Uterus (tissue), 4 donors: ENCODE data around the gene EMD. TPM values are rescaled to one million over a fixed set of nuclear protein-coding genes. Genes with fewer than 3 reads are reported as not detected.
A peak's percentile ranks its signal among the peaks of the same experiment; 100 is the strongest.
"Not testable (repeated sequence)": the region's sequence is repeated elsewhere in the genome, so short reads cannot be mapped to it uniquely, and the experiment has no call there.

ENCODE experiments used
- DNase-seq, 2 donors: peaks; one replicate each; pipeline ENCODE4 v3.0.0-alpha.2; 2019 to 2020
- H3K27ac ChIP-seq, 2 donors: fragments of 200-600 bp; sonication (generic); 1 replicate in 1 of 2; 2 replicates in 1 of 2; pipeline ENCODE4 v1.5.1; 2016 to 2018
- H3K27me3 ChIP-seq, 2 donors: fragments of 200-600 bp; sonication (generic); one replicate each; pipeline ENCODE4 v1.5.1; 2018 to 2019; ENCODE audit warnings: control low read depth in 1 of 2
- H3K36me3 ChIP-seq, 2 donors: fragments of 200-600 bp; sonication (generic); one replicate each; pipeline ENCODE4 v1.5.1; 2019; ENCODE audit warnings: control low read depth in 1 of 2
- H3K4me1 ChIP-seq, 2 donors: fragments of 200-600 bp; sonication (generic); one replicate each; pipeline ENCODE4 v1.5.1; 2018 to 2019; ENCODE audit warnings: control low read depth in 1 of 2
- H3K4me3 ChIP-seq, 2 donors: fragments of 200-600 bp; sonication (generic); 1 replicate in 1 of 2; 2 replicates in 1 of 2; pipeline ENCODE4 v1.5.1; 2018 to 2019; ENCODE audit warnings: mild to moderate bottlenecking in 1 of 2
- H3K9me3 ChIP-seq, 2 donors: fragments of 200-600 bp; sonication (generic); one replicate each; pipeline ENCODE4 v1.5.1; 2019; ENCODE audit warnings: control low read depth in 1 of 2
- POLR2A ChIP-seq, 2 donors: fragments of 450-650 bp; IDR thresholded peaks; one replicate each; pipeline ENCODE4 v1.6.1; 2016; ENCODE audit warnings: antibody characterized with exemption in 2 of 2, mild to moderate bottlenecking in 1 of 2, moderate library complexity in 1 of 2
- intact Hi-C: fragments of 100-400 bp; cut with DNase I; formaldehyde crosslinking; loops from one replicate; pipeline ENCODE4 v1.15.1; 2023; ENCODE audit warnings: low total_unique reads
- total RNA-seq, 4 donors: library from RNA; depleted of rRNA in 3 of 4; stranded (reverse); fragments of >200 nt in 3 of 4; gene quantifications; one replicate each; pipeline versions ENCODE4 v1.1.0 to v1.2.4, GENCODE V29; 2014 to 2023
- TF ChIP-seq, protein P1 (sequence below), 4 experiments: fragments of 200-600 bp in 2 of 4; fragments of 450-650 bp in 2 of 4; sonication (generic) in 2 of 4; IDR thresholded peaks; one replicate each; pipeline ENCODE4 v1.5.1; 2016 to 2019; ENCODE audit warnings: antibody characterized with exemption in 4 of 4, mild to moderate bottlenecking in 2 of 4, moderate library complexity in 1 of 4
- donor health status: DM: yes; HTN: yes; CAD: no.

Gene EMD
- 100 to 1,000 TPM in 1 of 4 donors, 10 to 100 TPM in 3; 13.6 to 118 (median 44.4) TPM for total RNA-seq

DNA sequence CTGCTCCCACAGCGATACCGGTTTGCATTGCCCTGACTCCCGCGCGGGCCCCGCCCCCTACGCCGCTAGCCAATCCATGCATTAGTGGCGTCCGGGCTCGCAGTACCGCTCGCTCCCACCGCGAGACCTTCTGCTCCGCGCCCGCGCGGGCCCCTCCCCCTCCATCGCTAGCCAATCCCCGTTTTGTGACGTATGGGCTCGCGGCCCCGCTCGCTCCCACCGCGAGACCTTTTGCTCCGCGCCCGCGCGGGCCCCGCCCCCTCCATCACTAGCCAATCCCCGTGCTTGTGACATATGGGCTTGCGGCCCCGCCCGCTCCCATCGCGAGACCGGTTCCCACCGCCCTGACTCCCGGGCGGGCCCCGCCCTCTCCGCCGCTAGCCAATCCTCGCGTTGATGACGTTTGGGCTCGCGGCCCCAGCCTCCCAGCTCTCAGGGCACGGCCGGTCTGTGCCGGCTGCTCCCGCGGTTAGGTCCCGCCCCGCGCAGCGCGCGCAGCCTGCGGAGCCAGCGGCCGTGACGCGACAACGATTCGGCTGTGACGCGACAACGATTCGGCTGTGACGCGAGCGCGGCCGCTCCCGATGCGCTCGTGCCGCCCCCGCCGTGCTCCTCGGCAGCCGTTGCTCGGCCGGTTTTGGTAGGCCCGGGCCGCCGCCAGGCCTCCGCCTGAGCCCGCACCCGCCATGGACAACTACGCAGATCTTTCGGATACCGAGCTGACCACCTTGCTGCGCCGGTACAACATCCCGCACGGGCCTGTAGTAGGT lies at the start of gene EMD:
EMD (plus strand) TSS at position 497 of the 770 bp plus-strand sequence; CDS start at position 687, 190 bp downstream.
- TF ChIP-seq POLR2A (IDR thresholded peaks at IDR 0.05) = peak; percentile 84 to 94
- TF ChIP-seq, protein P1, sequence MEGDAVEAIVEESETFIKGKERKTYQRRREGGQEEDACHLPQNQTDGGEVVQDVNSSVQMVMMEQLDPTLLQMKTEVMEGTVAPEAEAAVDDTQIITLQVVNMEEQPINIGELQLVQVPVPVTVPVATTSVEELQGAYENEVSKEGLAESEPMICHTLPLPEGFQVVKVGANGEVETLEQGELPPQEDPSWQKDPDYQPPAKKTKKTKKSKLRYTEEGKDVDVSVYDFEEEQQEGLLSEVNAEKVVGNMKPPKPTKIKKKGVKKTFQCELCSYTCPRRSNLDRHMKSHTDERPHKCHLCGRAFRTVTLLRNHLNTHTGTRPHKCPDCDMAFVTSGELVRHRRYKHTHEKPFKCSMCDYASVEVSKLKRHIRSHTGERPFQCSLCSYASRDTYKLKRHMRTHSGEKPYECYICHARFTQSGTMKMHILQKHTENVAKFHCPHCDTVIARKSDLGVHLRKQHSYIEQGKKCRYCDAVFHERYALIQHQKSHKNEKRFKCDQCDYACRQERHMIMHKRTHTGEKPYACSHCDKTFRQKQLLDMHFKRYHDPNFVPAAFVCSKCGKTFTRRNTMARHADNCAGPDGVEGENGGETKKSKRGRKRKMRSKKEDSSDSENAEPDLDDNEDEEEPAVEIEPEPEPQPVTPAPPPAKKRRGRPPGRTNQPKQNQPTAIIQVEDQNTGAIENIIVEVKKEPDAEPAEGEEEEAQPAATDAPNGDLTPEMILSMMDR (IDR thresholded peaks at IDR 0.05) = peak in 1 of 4 experiments; percentile 20
- intact Hi-C loops = no loop called here
- H3K9me3 ChIP-seq = no peaks in the 10 kb centered on the region
- peak within 1 kb of the TSS; percentile 97 to 98 for H3K27ac ChIP-seq
- H3K4me1 ChIP-seq = no peaks in the 10 kb centered on the region
- peak; percentile 96 to 98 for DNase-seq
- no peaks in the 10 kb centered on the region for H3K36me3 ChIP-seq
- peak within 1 kb of the TSS; percentile 59 to 65 for H3K4me3 ChIP-seq
- H3K27me3 ChIP-seq = no peaks in the 10 kb centered on the region

DNA sequence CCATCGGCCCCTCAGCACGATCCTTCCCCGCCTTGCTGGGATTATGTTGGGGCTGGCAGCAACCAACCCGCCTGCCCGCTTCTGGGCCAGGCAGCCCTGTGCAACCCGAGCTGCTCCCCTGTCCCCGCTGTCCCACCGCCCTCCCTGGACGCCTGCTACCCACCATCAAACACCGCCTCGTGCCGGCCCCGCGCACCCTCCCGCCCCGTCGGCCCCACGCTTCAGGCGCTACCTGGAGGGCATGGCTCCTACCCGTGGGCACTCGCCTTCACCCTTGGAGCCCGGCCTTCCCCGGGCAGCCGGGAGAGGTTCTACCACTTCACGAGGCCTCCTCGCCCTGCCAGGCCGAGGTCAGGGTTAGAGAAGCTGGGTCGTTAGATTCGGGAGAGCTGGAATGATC lies 46.5 kb upstream of the EMD start:
- no peaks in the 10 kb centered on the region for H3K9me3 ChIP-seq
- intact Hi-C loops = no loop called here
- H3K4me3 ChIP-seq = no peak overlapping the region
- no peaks in the 10 kb centered on the region for H3K4me1 ChIP-seq
- TF ChIP-seq, protein P1 (IDR thresholded peaks at IDR 0.05) = no peak
- no peak for TF ChIP-seq POLR2A (IDR thresholded peaks at IDR 0.05)
- H3K36me3 ChIP-seq = no peaks in the 10 kb centered on the region
- DNase-seq = no peak
- no peaks in the 10 kb centered on the region for H3K27me3 ChIP-seq
- no peak overlapping the region for H3K27ac ChIP-seq

DNA sequence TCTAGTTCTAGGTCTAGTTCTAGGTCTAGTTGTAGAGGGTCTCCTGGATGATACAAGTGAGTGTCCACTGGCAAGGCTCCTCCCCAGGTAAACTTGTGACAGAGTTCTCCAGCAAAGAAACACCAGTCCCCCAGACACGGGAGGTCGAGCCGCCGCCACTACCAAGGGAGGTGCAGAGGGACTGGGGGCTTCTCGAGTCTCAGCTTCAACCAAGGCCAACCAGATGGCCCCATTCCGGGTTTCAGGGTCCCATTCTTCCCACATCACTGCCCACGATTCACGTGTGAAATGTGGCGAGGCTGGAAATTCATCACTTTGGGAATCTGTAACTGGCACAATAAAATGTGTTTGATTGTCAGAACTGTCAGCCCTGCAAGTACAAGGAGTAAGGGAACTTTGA lies 46.0 kb upstream of the EMD start:
- no peak overlapping the region for H3K4me3 ChIP-seq
- intact Hi-C loops = no loop called here
- H3K9me3 ChIP-seq = no peaks in the 10 kb centered on the region

DNA sequence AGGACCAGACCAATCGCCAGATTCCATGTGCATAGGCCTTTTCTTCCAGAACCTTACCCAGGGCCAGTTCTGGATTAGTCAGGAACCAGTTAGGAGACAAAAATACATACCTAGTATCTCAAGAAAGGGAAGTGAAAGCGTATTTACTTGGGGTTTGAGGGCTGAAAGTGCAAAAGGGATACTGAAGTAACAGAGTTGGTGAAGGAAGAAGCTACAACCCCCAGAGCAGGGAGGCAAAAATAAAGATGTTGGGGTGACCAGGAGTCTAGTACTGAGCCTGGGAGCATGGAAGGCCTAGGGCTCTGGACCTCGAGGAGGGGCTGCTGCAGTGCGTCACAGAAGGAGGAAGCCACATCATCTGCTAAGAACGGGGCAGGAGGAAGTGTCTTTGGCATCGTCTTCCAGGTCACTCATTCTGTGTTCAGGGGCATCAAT lies 45.2 kb upstream of the EMD start:
- Histone ChIP-seq H3K4me1 (no peaks in the 10 kb centered on the region), H3K9me3 (no peaks in the 10 kb centered on the region), H3K27ac (no peak overlapping the region), H3K27me3 (no peaks in the 10 kb centered on the region), H3K36me3 (no peaks in the 10 kb centered on the region), H3K4me3 (no peak overlapping the region)
- no peak for TF ChIP-seq POLR2A (IDR thresholded peaks at IDR 0.05)
- TF ChIP-seq, protein P1 (IDR thresholded peaks at IDR 0.05) = no peak
- no peak for DNase-seq
- intact Hi-C loops = no loop called here

More for the DNA sequence above, 46.0 kb upstream of the EMD start:
- Histone ChIP-seq H3K4me1 (no peaks in the 10 kb centered on the region), H3K36me3 (no peaks in the 10 kb centered on the region), H3K27ac (no peak overlapping the region), H3K27me3 (no peaks in the 10 kb centered on the region)
- DNase-seq = no peak
- TF ChIP-seq, protein P1 (IDR thresholded peaks at IDR 0.05) = no peak
- no peak for TF ChIP-seq POLR2A (IDR thresholded peaks at IDR 0.05)

DNA sequence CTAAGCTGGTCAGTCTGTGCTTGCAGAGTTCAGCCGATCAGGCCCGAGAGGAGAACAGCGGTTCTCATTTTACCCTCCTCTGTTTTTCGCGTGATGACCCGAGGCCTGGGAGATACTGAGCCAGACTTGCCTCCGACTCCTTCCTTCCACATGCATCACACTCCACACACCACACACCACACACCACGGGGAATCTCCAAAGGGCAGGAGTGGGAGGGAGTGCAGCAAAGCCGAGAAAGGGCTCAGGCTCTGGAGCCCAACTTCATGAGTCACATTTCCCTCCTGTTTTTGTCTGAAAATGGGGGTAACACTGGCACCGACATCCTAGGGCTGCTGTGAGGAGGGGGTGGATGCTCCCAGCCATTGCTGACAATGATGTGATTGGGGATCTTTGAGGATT lies 44.6 kb upstream of the EMD start:
- intact Hi-C loops = no loop called here
- TF ChIP-seq, protein P1 (IDR thresholded peaks at IDR 0.05) = no peak
- no peak for TF ChIP-seq POLR2A (IDR thresholded peaks at IDR 0.05)

DNA sequence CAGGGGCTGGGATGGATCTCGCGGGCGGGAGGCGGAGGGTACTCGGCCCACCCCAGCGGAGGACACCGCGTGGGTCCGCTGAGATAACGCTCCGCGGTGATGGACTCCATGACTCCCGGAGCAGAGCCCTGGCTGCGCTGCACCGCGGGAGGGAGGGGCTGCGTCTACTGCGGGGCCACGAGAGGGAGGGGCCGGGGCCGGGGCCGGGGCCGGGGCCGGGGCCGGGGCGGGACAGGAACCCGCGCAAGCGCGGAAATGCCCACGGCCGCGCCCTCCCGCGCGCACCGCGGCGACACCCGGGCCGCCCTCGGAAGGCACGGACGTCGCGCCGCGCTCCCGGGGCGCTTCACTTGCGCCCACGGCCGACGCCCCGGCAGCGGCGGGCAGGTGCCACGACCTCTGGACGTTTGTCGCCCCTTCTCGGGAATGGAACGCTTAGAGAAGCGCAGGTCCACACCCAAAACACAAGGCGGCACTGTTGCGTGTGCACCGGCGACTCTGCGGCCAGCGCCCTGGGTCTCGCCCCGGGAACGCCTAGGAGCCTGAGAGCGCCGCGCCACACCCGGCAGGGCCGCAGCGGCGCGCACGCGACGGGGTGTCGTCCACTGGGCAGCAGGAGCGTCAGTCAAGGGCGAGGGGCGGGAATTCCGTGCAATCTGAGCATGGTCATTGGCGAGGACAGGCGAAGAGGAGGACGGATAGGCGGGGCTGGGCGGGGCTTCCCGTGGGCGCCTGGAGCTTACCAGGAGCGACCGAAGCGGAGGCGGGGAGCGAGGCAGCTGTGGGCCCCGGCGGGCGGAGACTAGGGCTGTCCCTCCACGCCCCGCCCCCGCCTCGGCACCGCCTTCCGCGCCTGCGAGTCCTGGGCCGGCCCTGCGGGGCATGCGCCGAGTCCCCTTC lies 37.4 kb upstream of the EMD start:
- DNase-seq, H3K9me3 ChIP-seq, H3K4me3 ChIP-seq, intact Hi-C loops, H3K27ac ChIP-seq, H3K4me1 ChIP-seq, H3K36me3 ChIP-seq, H3K27me3 ChIP-seq: not testable (repeated sequence)

More for the DNA sequence above, 44.6 kb upstream of the EMD start:
- Histone ChIP-seq H3K27me3 (no peaks in the 10 kb centered on the region), H3K36me3 (no peaks in the 10 kb centered on the region), H3K9me3 (no peaks in the 10 kb centered on the region), H3K27ac (no peak overlapping the region), H3K4me3 (no peak overlapping the region), H3K4me1 (no peaks in the 10 kb centered on the region)
- DNase-seq = no peak

DNA sequence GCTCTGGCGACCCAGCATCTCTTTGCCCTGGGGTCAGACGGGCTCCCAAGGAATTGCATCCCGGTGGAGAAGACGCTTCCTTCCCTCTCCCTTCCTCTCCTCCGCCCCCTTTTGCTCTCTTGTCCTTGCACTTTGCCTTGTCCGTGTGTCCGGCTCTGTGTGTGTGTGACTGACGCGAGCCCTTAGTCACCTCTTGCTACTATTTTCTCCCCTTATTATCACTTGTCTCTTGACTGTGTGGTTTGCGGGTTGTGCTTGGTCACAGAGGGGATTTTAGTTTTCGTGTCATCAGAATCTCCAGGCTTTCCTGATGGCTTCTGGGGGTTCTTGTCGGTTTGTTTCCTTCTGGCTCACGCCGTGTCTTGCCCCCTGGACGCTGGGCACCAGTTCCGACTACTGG lies 36.0 kb upstream of the EMD start:
- H3K4me1 ChIP-seq, intact Hi-C loops, DNase-seq, H3K36me3 ChIP-seq, H3K9me3 ChIP-seq, H3K27me3 ChIP-seq, H3K4me3 ChIP-seq, H3K27ac ChIP-seq: not testable (repeated sequence)
